Midbrain (tissue), 1 donor: ENCODE data around the gene SNRPA.
A peak's percentile ranks its signal among the peaks of the same experiment; 100 is the strongest.
"Not testable (repeated sequence)": the region's sequence is repeated elsewhere in the genome, so short reads cannot be mapped to it uniquely, and the experiment has no call there.

Experiments used
- DNase-seq: peaks from one replicate; lab custom pipeline; 2025; lab: John Stamatoyannopoulos, UW

Gene SNRPA

GRCh38 chr19:40802300-40803169 lies 51.5 kb downstream of the SNRPA start:
- no peak for DNase-seq

- DNase-seq: no peak
Observed at GRCh38 chr19:40803170-40803856, 52.3 kb downstream of the SNRPA start.

DNA sequence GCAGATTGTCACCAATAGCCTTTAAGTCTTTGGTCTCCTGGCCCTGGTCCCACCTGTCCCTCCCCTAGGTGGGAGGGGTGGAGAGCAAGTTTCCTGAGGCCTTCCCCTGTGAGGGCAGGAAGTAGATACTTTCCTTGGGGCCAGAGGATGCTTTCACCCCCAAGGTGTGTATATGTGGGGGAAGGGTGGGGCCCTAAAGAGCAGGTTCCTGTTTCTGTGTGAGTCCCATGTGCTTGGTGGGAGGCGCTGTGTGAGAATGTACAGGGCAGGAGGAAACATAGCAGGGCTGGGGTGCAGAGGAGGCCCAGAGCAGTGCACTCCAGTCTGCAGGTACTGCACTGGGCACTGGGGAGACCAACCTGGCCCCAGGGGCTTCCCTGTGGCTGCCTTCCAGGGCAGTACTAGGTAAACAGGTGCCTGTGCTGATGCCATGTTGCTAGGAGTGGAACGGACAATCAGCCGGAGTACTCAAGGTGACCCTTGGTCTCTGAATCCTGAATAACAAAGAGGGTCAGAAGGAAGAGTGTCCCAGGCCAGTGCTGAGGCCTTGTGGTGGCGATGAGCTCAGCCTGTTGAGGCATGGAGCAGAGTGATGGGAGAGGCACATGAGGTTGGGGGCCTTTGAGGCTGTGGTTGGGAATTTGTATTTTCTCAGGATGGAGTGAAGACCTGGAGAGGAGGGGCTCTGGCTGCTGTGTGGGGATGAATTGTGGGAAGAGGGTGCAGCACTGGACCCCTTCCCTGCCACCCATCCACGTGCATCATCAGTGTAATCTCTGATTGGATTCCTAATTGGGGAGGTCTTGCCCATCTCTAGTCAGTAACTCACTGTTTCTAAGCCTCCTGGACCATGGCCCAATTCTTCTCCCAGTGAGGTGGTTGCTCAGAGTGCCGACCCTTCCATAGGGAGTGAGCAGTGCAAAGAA lies 53.1 kb downstream of the SNRPA start:
- no peak for DNase-seq

DNA sequence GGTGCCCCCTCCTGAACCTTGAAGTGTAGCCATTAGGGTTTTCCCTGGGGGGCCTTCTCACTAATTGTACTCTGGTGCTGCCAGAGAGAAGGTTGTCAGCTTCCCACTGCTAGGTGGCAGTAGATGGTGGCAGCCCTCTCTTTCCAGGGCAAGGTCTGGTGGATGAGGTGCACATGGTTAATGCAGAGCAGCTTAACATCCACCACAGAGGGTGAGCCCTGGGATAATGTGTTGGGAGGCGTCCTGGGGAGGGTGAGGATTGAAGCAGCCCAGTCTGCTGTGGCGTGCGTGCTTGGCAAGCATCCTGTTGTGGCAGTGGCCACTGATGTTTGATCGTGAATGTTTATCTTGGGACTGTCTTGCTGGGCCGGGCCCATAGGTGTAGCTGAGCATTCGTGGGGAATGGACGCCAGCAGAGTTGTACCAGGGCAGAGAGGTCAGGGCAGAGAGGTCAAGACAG lies 53.8 kb downstream of the SNRPA start:
- DNase-seq: no peak

DNA sequence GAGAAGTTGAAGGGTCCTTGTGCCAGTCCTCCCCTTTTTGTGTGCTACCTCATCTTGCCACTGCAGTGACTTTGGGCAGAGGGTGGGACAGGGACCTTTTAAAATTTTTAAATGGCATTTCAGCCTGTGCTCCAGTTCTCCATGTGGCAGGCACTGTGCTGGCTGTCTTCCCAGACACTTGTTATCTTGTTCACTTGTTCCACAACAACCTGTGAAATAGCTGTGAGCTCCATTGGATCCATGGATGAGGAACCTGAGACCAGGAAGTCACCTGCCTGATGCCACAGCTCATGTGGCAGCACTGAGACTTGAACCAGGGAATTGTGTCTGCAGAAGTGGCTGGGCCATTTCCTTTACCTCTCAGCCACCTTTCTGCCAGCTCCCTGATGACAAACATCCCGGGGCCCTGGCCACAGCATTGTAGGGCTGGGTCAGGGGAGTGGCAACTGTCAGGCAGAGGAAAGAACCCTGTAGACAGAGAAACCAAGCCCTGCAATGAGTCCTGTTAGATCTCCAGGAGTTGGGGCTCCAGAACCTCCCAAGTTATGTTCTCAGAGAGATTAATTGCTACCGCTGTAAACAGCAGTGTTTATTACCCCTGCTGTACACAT lies 54.4 kb downstream of the SNRPA start:
- DNase-seq: no peak

- DNase-seq: peak; percentile 93
Observed at GRCh38 chr19:40806423-40807146, 55.6 kb downstream of the SNRPA start.

DNA sequence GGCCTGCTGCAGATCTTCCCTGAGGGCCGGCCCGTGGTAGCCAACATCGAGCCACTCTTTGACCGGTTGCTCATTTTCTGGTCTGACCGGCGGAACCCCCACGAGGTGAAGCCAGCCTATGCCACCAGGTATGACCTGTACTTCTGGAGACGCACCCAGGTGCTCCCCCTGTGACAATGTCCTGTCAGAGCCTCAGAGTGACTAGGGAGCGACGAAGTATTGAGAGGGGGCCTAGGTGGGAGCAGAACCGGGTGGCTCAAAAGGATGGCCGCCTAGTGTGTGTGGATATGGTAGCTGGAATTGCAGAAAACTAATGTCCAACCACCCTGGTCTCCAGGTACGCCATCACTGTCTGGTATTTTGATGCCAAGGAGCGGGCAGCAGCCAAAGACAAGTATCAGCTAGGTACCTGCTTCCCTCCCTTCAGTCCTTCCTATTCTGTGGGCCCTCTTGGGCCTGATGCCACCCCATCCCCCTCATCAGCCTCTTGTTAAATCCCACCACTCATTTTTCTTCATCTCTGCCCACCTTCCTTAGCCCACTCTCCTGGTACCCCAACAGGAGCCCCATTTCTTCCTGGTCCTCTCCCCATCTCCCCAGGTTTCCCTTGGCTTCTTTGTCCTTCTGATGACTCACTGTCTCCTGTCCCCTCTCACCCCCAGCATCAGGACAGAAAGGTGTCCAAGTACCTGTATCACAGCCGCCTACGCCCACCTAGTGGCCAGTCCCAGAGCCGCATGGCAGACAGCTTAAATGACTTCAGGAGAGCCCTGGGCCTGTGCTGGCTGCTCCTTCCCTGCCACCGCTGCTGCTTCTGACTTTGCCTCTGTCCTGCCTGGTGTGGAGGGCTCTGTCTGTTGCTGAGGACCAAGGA lies 56.4 kb downstream of the SNRPA start:
- DNase-seq: no peak

- DNase-seq: no peak
Observed at GRCh38 chr19:40808021-40808325, 57.0 kb downstream of the SNRPA start.

DNA sequence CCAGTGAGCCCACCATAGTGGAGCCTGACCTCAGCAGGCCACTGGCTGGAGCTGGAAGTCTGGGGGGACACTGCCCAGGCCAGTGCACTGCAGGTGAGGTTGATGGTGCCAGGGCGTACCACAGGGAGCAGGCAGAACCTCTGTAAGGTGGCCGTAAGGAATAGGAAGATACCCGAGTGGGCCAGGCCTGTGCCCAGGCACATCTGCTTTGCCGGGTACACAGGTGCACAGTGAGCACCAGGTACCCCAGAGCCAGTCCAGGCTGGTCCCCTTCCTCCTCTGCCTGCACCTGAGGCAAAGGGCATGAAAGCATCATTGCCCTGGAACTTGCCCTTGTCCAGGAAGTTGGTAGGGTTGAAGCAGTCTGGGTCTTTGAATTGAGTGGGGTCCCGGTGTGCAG lies 57.5 kb downstream of the SNRPA start:
- no peak for DNase-seq

GRCh38 chr19:40809358-40810086 lies 58.5 kb downstream of the SNRPA start:
- no peak for DNase-seq

DNA sequence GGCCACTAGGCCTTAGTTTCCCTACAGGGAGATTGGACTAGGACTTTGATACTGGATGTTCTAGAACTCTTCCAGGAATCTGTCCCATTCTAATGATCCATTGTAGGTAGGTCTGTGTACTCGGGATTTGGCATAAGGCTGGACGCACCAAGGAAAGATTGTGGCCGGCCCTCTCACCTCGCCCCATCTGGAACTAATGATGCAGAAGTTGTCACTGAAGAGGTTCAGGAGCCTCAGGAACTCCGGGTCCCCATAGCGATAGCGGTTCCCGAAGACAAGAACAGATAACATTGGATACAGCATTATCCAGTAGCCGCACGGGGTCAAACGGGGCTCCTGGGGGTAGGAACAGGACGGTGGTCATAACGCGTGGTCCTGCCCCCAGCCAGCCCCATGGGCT lies 59.2 kb downstream of the SNRPA start:
- no peak for DNase-seq

GRCh38 chr19:40810649-40811408 lies 59.8 kb downstream of the SNRPA start:
- peak; percentile 83 for DNase-seq

GRCh38 chr19:40811478-40812341 lies 60.7 kb downstream of the SNRPA start:
- no peak for DNase-seq

DNA sequence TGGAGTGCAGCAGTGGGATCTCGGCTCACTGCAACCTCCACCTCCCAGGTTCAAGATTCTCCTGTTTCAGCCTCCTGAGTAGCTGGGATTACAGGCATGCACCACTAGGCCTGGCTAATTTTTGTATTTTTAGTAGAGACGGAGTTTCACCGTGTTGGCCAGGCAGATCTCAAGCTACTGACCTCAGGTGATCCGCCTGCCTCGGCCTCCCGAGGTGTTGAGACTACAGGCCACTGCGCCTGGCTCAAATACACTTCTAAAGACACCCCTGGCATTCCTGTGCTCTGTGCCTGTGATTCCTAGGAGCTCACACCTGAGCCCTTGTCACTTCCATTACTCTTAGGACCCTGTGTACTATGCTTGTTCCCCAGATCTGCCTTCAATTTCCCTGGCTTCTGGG lies 61.6 kb downstream of the SNRPA start:
- DNase-seq: not testable (repeated sequence)

GRCh38 chr19:40813182-40813581 lies 62.2 kb downstream of the SNRPA start:
- no peak for DNase-seq
